GM18858 (cell line): ENCODE results near the gene PRKCE.
"Not testable (repeated sequence)": the region's sequence is repeated elsewhere in the genome, so short reads cannot be mapped to it uniquely, and the experiment has no call there.

ENCODE experiments used
- ATAC-seq: cut with Tn5 transposase; IDR thresholded peaks from one replicate; pipeline ENCODE4 v1.9.1; 2021; ENCODE audit not compliant: unreplicated experiment

PRKCE gene

GRCh38 chr2:45882707-45883602, 231.5 kb downstream of the PRKCE start:
- no peak for ATAC-seq

GRCh38 chr2:45883603-45884000, 232.1 kb downstream of the PRKCE start:
- ATAC-seq = no peak

GRCh38 chr2:45884126-45884525, 232.7 kb downstream of the PRKCE start:
- no peak for ATAC-seq

GRCh38 chr2:45885171-45885621, 233.7 kb downstream of the PRKCE start:
- ATAC-seq = no peak

GRCh38 chr2:45886171-45886663, 234.7 kb downstream of the PRKCE start:
- ATAC-seq = no peak

- ATAC-seq = no peak
These were observed 236.7 kb downstream of the PRKCE start for GRCh38 chr2:45888167-45888566.

GRCh38 chr2:45888641-45889040, 237.2 kb downstream of the PRKCE start:
- no peak for ATAC-seq

GRCh38 chr2:45889053-45889452, 237.6 kb downstream of the PRKCE start:
- ATAC-seq = peak; percentile 61

- ATAC-seq = peak; percentile 44
These were observed 238.3 kb downstream of the PRKCE start for GRCh38 chr2:45889620-45890370.

- ATAC-seq = not testable (repeated sequence)
These were observed 238.8 kb downstream of the PRKCE start for GRCh38 chr2:45890371-45890646.

- no peak for ATAC-seq
These were observed 239.3 kb downstream of the PRKCE start for GRCh38 chr2:45890819-45891218.

GRCh38 chr2:45891719-45892424, 240.4 kb downstream of the PRKCE start:
- no peak for ATAC-seq

GRCh38 chr2:45892425-45892745, 240.9 kb downstream of the PRKCE start:
- no peak for ATAC-seq

GRCh38 chr2:45892757-45893156, 241.3 kb downstream of the PRKCE start:
- ATAC-seq = no peak

GRCh38 chr2:45894211-45894610, 242.7 kb downstream of the PRKCE start:
- no peak for ATAC-seq

- ATAC-seq = no peak
These were observed 243.9 kb downstream of the PRKCE start for GRCh38 chr2:45895241-45895861.

- no peak for ATAC-seq
These were observed 244.8 kb downstream of the PRKCE start for GRCh38 chr2:45896311-45896710.

- ATAC-seq = no peak
These were observed 246.4 kb downstream of the PRKCE start for GRCh38 chr2:45897842-45898241.

- ATAC-seq = no peak
These were observed 247.3 kb downstream of the PRKCE start for GRCh38 chr2:45898819-45899218.

- ATAC-seq = no peak
These were observed 248.5 kb downstream of the PRKCE start for GRCh38 chr2:45899926-45900325.

- ATAC-seq = no peak
These were observed 250.1 kb downstream of the PRKCE start for GRCh38 chr2:45901468-45902032.
